Vein endothelial cell (primary cell): ENCODE data around the gene GOLGA8O. TPM values are rescaled to one million over a fixed set of nuclear protein-coding genes. Genes with fewer than 3 reads are reported as not detected.

Source experiments
- small RNA-seq: library from RNA; depleted of rRNA; stranded (forward); fragments of <200 nt; gene quantifications from one replicate; pipeline ENCODE3, GENCODE V24; 2012
- total RNA-seq: library from RNA; depleted of rRNA; stranded (reverse); fragments of >200 nt; gene quantifications from 2 replicates; pipeline ENCODE4 v1.2.3, GENCODE V29; 2012

Gene GOLGA8O
- total RNA-seq: 0.67 TPM in 1 of 2 replicates, not detected in the other

GRCh38 chr15:32455534-32455933, at the start of gene GOLGA8O:
Gene GOLGA8O (minus strand): TSS chr15:32455634. CDS start chr15:32455536, 98 bp downstream.

GRCh38 chr15:32403192-32403591, 52.2 kb downstream of the GOLGA8O start, which contains the start of gene GOLGA8K:
Gene GOLGA8K (minus strand): TSS chr15:32403292. CDS start chr15:32403194, 98 bp downstream.

Small RNAs within 50 kb of the gene (small RNA-seq; reads per million reads assigned to genes)
- gene AC135983.5 (not detected), gene RF00096 (not detected), gene RN7SL539P (not detected)

Other genes starting within 250 kb of the GOLGA8O start
- gene GOLGA8K, start 52.3 kb downstream of the GOLGA8O start, total RNA-seq: 0.48 and 0.65 TPM in 2 replicates
- gene GOLGA8N, start 137.8 kb upstream of the GOLGA8O start, total RNA-seq: 1.3 and 1.8 TPM in 2 replicates
- gene ARHGAP11A, start 159.9 kb upstream of the GOLGA8O start, total RNA-seq: 10.8 and 22.8 TPM in 2 replicates
- 0.57 and 2.0 TPM in 2 replicates for gene SCG5, start 186.1 kb upstream of the GOLGA8O start, total RNA-seq